HG03442 (cell line): Measurements from ENCODE around the gene CCR4.
"Not testable (repeated sequence)": the region's sequence is repeated elsewhere in the genome, so short reads cannot be mapped to it uniquely, and the experiment has no call there.

Source experiments
- ATAC-seq: cut with Tn5 transposase; IDR thresholded peaks from one replicate; pipeline ENCODE4 v1.9.1; 2021; ENCODE audit warnings: mild to moderate bottlenecking, moderate library complexity; ENCODE audit not compliant: unreplicated experiment

The CCR4 gene

DNA sequence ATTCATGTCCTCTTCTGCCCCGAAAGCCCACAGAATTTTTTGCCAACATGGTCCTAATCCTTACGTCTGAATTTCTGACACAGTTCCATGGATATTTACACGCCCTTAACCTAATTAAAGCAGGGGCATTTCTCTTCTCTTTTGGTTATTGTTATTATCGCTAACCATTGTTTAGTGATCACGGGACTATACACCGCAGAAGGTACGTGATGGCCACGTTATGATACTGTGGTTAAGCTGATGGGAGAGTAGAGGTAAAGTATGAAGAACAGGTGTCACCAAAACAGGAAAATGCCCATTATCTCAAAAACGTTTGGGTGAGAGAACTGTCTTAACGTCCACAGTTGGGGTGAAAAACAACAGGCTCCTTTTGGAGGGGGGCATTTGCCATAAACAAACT lies 26.4 kb downstream of the CCR4 start:
- no peak for ATAC-seq

DNA sequence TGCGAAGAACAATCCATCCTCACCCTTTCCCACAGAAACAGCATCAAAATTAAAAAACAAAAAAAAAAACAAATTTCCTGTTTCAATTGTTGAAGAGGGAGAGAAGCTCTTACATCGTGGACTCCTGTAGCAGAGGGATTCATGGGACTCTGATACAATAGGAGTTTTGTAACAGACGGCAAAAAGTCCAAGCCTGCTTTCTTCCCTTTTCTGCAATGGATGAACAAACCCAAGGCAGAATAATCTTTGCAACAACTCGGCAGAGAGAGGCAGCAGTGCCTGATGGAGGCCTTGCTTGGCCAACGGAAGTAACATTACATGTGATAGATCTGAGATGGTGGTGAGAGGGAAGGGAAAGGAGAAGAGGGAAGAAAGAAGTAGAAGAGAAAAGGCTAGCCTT lies 26.9 kb downstream of the CCR4 start:
- no peak for ATAC-seq

DNA sequence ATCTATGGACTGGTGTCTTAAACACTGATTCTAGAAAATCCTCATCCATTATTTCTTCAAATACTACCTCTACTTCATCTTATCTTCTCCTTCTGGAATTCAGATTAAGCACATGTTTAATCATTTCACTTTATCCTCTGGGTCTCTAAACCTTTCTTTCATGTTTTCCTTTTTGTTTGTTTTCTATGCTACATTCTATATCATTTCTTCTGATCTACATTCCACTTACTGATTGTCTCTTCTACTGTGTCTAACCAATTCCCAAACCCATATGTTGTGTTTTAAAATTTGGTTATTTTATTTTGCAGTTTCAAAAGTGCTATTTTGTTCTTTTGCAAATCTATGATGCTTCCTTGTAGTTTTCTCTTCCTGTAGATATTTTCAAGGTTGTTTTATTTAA lies 31.7 kb downstream of the CCR4 start:
- no peak for ATAC-seq

DNA sequence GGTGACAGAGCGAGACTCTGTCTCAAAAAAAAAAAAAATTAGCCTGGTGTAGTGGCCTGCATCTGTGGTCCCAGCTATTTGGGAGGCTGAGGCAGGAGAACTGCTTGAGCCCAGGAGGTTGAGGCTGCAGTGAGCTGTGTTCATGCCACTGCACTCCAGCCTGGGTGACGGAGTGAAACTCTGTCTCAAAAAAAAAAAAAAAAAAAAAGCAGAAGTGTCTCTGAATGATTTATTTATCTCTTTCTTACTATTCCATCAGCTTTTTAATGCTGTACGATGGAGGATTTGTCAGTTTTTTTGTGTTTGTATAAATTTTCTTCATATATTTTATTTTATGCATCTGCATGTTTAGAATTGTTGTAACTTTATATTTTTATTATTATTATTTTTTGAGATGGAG lies 33.5 kb downstream of the CCR4 start:
- ATAC-seq, result not testable (repeated sequence)

DNA sequence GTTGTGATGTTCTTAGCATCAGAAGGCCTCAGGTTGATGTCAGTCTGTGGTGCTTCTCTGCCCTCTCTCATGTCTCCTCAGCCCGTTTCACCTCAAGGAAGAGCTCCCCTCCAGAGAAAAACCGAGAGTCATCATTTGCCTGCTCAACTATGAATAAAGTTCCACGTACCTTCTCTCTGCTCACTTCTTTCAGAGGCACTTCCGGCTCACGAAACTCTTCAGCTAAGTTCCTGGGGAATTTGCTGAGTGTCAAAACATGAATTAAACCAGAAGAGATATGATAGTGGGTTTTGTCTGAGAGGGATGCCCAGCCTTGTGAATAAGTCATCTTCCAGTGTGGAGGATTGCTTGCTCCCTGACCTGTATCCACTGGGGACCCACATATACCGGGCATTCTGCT lies 37.7 kb downstream of the CCR4 start:
- no peak for ATAC-seq

DNA sequence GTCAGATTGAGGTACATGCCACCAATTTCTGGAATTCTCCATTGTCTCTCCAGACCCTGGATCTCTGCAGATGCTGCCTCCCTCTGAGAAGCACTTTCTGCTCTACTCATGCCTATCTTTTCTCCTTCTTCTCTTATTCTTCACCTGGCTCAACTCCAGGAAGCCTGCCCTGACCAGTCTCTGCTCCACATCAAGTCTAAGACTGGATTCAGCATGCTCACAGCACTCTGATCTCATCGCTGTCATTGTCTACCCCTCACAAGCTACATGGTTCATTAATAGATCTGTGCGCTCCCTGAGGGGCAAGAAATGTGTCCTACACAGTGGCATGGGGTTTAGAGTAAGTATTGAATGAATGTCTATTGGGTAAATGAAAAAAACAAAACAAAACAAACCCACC lies 38.7 kb downstream of the CCR4 start:
- ATAC-seq, result no peak

DNA sequence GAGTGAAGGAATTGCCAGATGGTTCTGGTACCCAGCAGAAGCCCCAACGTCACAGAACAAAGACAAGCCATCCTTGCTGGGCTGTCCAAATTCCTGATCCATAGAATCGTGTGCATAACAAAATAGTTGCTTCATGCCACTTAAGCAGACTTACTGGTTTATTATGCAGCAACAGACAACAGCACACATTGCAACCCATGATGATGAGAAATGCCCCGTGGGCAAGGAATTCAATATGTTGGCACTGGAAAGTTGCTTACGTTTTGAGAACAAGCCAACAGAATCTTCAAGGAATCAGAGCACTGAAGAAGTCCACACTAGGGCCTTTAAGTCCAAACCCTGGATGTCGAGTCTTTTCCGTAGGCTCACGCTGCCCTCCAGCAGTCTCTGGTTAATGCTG lies 40.3 kb downstream of the CCR4 start:
- no peak for ATAC-seq

DNA sequence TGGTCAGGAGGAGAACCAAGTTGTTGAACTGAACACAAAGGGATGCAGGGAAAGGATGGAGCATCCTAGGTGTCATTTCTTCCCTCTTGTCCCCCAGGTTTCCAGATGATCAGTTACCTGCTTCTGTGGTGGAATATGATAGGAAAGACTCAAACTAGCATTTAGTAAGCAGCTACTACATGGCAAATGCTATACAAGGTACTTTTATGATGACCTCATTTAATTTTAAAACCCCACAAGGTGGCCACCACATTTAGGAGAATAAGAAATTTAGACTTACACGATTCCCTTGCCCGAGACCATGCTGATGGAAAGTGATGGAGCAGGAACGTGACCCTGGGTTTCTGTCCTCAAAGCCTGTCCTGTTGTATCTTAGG lies 40.9 kb downstream of the CCR4 start:
- no peak for ATAC-seq

DNA sequence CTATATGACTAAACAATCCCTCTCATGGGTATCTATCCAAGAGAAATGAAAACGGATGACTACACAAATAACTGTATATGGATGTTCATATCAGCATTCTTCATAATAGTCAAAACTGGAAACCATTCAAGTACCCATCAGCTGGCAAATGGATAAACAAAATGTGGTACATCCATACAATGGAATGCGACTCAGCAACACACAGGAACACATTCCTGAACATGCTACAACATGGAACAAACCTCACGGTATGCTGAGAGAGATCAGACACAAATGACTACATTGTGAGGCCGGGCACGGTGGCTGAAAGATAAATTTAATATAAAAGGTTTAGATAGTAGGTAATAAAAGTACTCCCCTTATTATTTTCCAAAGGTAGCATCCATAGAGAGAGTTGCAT lies 42.6 kb downstream of the CCR4 start:
- ATAC-seq, result no peak

DNA sequence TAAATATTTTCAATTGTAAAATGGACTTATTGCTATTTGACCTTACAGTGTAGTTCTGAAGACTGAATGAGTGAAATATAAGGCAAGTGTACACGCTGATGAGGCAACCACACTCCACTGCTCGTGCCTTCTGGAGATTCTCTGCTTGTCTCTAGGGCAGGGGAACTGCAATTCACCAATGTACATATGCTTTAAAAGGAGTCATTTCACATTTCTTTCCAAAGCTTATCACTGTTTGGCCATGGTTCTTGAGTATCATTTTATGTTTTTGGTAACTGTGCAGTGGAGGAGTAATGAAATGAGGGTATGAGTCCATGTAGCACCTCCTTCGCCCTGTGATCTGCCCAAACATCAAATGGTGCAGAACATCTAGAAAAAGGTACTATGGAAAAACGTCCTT lies 43.7 kb downstream of the CCR4 start:
- ATAC-seq, result no peak

DNA sequence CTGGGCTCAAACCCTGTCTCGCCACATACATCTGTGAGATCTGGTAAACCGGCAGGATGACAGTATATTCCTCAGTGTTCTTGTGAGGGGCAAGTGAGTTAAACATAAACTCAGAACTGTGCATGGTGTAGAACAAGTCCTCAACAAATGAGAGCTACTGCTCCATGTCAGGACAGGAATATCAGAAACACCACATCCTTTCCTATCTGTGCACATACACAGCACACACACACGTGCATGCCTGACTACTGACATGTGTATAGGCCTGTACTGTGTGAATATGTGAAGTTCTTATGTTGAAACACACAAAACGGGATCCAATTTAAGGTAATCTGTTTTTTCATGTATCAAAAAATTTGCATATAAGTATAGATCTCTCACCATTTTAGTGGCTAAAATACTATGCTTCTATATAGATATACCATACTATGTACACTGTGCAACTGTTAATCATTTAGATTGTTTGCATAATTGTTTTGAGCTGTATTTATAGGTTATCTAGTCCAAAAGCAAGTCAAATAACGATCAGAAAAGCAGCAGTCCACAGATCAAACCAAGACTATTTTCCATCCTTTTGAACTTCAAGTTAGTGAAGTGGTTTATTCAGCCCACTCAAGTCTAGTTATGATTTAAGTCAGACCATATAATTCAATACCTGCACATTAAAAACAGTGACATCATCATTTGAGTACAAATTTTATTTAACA lies 44.8 kb downstream of the CCR4 start:
- ATAC-seq, result no peak

DNA sequence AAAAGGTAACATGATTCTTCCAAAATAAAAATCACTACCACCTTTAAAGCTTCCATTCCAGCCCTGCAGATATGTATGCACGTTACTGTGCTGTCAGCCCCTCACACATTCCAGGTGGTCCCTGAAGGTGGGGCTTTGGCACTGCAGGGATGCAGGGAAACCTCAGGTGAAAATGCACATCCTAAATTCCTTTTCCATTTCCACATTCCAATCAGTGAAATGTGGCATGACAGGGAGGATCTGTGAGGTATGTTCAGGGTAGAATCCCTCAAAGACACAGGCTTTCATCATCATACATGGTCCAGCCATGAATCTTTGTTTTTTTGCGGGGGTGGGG lies 45.3 kb downstream of the CCR4 start:
- ATAC-seq, result no peak

DNA sequence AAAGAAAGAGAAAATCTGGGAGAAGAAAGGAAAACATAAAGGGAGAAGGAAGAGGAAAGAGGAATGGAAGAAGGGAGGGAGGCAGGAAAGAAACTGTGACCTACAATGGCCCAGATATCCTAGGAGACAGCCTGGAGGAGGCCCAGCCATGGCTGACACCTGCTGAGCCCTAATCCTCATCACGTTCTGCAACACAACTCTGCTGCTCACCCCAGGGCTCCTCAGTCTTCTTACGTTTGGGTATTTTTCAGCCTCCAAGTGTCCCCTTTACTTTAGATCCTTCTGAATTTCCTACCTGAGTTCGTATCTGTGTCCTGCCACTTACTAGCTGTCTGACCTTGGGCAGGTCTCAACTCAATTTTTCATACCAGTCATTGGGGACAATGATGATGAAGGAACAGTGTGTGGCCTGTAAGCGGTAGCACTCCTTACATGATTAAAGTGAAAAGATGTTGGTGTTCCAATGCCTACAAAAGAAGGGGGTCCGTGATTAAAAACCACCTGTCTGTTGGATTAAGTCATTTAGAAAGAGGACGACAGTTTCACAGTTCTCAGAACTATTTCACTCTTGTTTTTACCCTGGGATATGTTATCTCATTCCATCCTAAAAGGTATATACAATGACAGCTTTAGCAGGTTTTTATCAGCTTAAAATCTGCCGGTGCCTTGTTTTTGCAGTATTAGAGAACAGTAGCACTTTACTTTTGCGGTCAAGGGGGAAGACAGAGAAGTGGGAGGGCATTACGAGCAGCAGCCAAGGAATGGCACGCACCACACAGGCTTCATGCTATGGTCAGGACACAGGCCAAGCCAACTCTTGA lies 47.4 kb downstream of the CCR4 start:
- no peak for ATAC-seq

DNA sequence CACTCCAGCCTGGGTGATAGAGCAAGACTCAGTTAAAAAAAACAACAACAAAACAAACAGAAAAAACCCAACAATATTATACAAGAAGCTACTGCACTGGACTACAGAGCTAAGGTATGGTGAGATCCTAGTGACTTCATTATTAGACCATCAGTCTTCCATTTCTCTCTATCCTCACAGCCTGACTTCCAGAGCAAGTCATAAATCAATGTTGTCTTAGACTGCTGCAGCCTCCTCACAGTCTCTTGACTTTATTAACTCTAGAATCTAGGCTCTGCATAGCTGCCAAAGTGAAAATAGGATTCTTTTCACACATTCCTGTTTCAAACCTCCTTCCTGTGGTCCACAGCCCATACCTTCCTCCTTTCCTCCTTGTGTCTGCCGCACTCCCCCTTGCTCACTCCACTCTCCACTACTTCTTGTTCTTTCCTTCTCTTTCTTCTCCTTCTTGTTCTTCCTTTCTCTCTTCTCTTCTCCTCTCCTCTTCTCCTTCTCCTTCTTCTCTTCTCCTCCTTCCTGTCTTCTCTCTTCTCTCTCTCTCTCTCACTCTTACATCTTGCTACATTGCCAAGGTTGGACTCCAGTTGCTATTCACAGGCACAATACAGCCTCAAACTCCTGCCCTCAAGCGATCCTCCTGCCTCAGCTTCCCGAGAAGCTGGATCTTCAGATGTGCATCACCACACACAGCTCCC lies 49.4 kb downstream of the CCR4 start:
- no peak for ATAC-seq

DNA sequence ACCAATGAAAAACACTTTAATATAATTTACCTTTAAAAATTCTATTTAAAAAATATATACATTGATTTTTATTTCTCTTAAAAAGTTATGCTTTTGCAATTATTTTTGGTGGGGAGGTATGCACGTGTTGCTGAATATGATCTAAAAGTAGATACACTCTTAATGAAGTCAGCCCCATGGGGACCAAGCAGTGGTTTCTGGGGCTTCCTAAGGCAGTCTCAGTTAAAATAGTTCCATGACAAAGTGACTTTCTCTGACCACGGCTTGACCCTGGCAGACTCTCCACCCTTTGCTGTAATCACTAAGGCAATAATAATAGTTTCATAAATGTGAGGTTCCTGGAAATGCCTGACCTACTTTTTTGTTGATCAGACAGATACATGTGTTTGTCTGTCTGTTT lies 50.4 kb downstream of the CCR4 start:
- no peak for ATAC-seq

DNA sequence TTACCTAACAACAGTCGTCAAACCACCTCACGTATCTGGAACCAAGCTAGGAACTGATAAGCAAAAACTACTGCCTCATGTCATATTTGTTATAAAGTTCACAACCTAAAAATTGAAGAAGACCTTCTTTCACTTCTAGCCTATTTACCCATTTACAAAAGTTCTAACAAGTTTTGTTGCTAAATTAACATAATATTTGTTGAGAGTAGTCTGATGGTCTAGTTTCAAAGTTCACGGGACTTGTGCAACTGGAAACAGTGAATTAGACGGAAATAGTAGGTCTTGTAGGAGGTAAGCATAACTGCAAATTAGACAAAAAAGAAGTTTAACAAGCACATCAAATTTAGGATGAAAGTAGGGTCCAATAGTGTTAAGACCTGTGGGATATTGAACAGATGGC lies 51.9 kb downstream of the CCR4 start:
- ATAC-seq, result no peak

DNA sequence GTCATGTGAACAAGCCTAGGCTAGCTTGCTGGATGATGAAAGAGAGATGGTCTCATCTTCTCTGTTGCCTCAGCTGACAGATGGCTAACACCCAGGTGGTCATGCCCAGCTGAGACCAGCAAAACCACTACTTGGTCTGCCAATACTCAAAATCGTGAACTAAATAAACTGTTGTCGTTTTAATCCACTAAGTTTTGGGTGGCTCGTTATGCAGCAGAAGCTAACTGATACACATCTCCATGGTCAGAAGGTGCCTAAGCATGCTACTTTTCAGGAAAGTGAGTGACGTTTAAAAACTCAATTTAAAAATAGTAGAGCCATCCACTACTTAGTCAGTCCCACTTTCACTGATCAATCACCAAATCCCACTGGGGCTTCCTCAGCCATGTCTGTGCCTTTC lies 52.8 kb downstream of the CCR4 start:
- ATAC-seq, result no peak

DNA sequence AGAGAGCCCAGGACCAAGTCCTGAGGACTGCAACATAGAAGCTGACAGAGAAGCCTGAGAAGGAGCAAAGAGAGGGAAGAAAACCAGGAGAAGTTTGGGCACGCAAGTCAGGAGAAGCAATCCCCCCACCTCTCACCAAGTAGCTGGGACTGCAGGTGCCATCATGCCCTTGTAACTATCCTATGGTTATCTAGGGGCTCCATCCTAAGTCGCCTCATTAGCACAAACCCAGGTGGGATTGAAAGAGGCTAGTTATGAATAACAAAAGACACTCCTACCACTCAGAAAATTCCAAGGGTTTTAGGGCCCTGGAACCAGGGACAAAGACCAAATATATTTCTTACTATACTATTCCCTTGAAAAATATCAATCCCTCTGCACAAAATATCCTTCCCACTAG lies 53.5 kb downstream of the CCR4 start:
- ATAC-seq, result no peak
